Measurements from ENCODE around the gene VAV3.

GRCh38 chr1:107689159-107689558 lies 275.8 kb downstream of the VAV3 start:
- TF ChIP-seq CTCF (conservative IDR thresholded peaks at IDR 0.05; ENCODE audit: low read length) (no peak), EZH2phosphoT487 (IDR thresholded peaks at IDR 0.05; ENCODE audit: borderline replicate concordance, low read depth, low read length) (no peak)

All from OCI-LY7 (cell line).